ENCODE results near the gene ADCY6. TPM values are rescaled to one million over a fixed set of nuclear protein-coding genes. Genes with fewer than 3 reads are reported as not detected.

The ADCY6 gene
- total RNA-seq, 6 experiments from 2014 or later = 10.9 to 21.4 (median 14.4) TPM

DNA sequence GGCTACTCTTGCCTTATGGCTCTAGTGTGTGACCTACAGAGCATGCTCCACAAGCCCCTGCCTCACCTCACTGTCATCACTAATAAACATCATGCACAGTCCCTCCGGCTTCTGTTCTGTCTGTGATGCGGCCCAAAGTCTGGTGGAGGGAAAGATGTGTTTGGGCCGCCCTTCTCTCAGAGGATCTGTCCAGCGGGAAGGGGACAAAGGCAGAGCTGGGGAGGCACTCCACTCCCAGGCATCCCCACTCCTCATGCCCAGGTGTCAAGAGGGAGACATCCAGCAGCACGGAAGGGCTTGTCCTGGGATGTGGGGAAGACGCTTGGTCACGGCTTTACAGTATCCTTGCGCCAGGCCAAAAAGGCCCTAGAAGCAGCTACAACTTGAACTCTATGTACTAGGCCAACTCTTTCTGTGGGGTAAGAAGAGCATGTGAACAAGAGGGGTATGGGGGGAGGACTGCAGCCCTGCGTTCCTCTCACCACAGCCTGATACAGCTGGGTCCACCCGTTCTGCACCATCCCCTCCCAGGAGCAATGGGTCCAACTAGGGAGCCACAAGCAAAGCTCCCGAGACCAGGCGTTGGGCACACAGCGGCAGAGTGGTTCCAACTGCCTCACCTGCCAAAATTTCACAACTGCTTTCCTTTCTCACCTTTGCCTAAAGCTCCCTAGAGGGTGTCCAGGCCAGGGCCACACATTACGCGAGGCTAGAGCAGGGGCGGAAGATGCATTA, 40.1 kb upstream of the ADCY6 start:
- Histone ChIP-seq H3K36me3 (peaks cover 10 to 53% (median 30%) of the 10 kb centered on the region in 4 donors), H3K27me3 (no peaks in the 10 kb centered on the region), H3K4me3 (no peak overlapping the region), H3K27ac (no peak overlapping the region), H3K4me1 (no peaks in the 10 kb centered on the region), H3K9me3 (no peaks in the 10 kb centered on the region)
- 100% methylated on average over 1 of the region's 16 CpGs for WGBS (ENCODE audit: insufficient coverage, low coverage, low lambda C conversion rate, missing lambda C conversion rate)
- ATAC-seq = no peak
- no peak for DNase-seq
- no peak for TF ChIP-seq POLR2A (IDR thresholded peaks at IDR 0.05)
- TF ChIP-seq, protein P1, sequence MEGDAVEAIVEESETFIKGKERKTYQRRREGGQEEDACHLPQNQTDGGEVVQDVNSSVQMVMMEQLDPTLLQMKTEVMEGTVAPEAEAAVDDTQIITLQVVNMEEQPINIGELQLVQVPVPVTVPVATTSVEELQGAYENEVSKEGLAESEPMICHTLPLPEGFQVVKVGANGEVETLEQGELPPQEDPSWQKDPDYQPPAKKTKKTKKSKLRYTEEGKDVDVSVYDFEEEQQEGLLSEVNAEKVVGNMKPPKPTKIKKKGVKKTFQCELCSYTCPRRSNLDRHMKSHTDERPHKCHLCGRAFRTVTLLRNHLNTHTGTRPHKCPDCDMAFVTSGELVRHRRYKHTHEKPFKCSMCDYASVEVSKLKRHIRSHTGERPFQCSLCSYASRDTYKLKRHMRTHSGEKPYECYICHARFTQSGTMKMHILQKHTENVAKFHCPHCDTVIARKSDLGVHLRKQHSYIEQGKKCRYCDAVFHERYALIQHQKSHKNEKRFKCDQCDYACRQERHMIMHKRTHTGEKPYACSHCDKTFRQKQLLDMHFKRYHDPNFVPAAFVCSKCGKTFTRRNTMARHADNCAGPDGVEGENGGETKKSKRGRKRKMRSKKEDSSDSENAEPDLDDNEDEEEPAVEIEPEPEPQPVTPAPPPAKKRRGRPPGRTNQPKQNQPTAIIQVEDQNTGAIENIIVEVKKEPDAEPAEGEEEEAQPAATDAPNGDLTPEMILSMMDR (IDR thresholded peaks at IDR 0.05) = no peak
- intact Hi-C loops (cut with DNase I) = no loop called here

DNA sequence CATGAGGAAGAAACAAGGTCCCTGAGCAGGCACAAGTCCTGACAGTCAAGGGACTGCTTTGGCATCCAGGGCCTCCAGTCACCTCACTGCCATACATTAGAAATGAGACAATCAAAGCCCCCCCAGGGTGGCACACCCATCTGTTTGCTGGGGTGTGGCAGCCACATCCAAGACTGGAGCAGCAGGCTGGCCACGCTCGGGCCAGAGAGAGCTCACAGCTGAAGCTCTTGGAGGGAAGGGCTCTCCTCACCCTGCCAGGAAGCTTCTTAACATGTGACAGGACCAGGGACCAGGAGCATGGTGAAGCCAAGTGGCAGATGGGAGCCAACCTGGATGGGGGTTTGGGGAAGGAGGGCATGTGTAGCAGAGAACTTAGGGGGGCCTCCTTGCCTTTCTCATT, 39.4 kb upstream of the ADCY6 start:
- no peaks in the 10 kb centered on the region for H3K4me1 ChIP-seq
- H3K36me3 ChIP-seq = peaks cover 4 to 46% (median 26%) of the 10 kb centered on the region in 4 donors
- no peak overlapping the region for H3K4me3 ChIP-seq
- no peak overlapping the region for H3K27ac ChIP-seq
- no peaks in the 10 kb centered on the region for H3K27me3 ChIP-seq
- intact Hi-C loops (cut with DNase I) = no loop called here
- DNase-seq = no peak
- TF ChIP-seq POLR2A (IDR thresholded peaks at IDR 0.05) = no peak
- TF ChIP-seq, protein P1 (IDR thresholded peaks at IDR 0.05) = no peak
- no CpG with 5 or more reads among the region's 2 CpGs for WGBS (ENCODE audit: insufficient coverage, low coverage, low lambda C conversion rate, missing lambda C conversion rate)
- no peaks in the 10 kb centered on the region for H3K9me3 ChIP-seq
- ATAC-seq = no peak

DNA sequence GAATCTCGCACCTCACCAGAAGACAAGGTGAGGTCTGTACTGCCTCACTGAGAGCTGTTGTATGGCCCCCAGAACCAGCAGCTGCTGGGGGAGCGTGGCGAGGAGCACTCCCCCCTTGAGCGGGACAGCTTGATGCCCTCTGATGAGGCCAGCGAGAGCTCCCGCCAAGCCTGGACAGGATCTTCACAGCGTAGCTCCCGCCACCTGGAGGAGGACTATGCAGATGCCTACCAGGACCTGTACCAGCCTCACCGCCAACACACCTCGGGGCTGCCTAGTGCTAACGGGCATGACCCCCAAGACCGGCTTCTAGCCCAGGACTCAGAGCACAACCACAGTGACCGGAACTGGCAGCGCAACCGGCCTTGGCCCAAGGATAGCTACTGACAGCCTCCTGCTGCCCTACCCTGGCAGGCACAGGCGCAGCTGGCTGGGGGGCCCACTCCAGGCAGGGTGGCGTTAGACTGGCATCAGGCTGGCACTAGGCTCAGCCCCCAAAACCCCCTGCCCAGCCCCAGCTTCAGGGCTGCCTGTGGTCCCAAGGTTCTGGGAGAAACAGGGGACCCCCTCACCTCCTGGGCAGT, 38.7 kb upstream of the ADCY6 start:
- TF ChIP-seq, protein P1 (IDR thresholded peaks at IDR 0.05) = no peak
- no peak for TF ChIP-seq POLR2A (IDR thresholded peaks at IDR 0.05)
- H3K27me3 ChIP-seq = no peaks in the 10 kb centered on the region
- intact Hi-C loops (cut with DNase I) = no loop called here
- H3K4me1 ChIP-seq = no peaks in the 10 kb centered on the region
- no peaks in the 10 kb centered on the region for H3K9me3 ChIP-seq
- no CpG with 5 or more reads among the region's 17 CpGs for WGBS (ENCODE audit: insufficient coverage, low coverage, low lambda C conversion rate, missing lambda C conversion rate)
- peaks cover 4 to 39% (median 22%) of the 10 kb centered on the region in 4 donors for H3K36me3 ChIP-seq
- DNase-seq = no peak
- no peak overlapping the region for H3K27ac ChIP-seq
- ATAC-seq = peak in 1 of 4 donors; percentile 14
- H3K4me3 ChIP-seq = no peak overlapping the region

DNA sequence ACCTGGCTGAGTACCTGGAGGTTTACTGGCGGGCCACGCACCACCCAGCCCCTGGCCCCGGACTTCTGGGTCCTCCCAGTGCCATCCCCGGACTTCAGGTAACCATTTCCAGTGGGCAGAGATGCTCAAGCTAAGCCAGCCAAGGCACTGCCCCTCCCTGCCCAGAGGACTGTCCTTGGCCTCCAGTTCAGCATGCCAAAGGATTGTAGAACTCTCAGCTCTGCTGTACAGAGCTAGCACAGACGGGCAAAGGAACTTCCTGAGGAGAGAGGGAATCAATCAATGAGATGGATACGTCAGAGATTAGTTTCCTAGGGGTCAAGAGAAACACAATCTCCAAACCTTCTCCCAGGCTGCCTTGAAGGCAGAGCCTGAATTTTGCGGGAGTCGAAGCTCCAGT, 38.1 kb upstream of the ADCY6 start:
- DNase-seq = no peak

More for the DNA sequence above, 38.1 kb upstream of the ADCY6 start:
- TF ChIP-seq, protein P1 (IDR thresholded peaks at IDR 0.05) = no peak
- TF ChIP-seq POLR2A (IDR thresholded peaks at IDR 0.05) = no peak
- H3K27me3 ChIP-seq = no peaks in the 10 kb centered on the region
- intact Hi-C loops (cut with DNase I) = no loop called here
- no peak overlapping the region for H3K27ac ChIP-seq
- no peaks in the 10 kb centered on the region for H3K4me1 ChIP-seq
- WGBS (ENCODE audit: insufficient coverage, low coverage, low lambda C conversion rate, missing lambda C conversion rate) = 72% methylated on average over 4 of the region's 8 CpGs
- no peak overlapping the region for H3K4me3 ChIP-seq
- H3K9me3 ChIP-seq = no peaks in the 10 kb centered on the region
- H3K36me3 ChIP-seq = peaks cover 3 to 33% (median 17%) of the 10 kb centered on the region in 4 donors
- ATAC-seq = no peak
